Tibial nerve (tissue), 4 donors: ENCODE measurements around the gene GRIK4.

ENCODE experiments used
- CTCF ChIP-seq, 5 experiments: fragments of 200-600 bp in 3 of 5; fragments of 450-650 bp in 2 of 5; sonication (generic) in 3 of 5; IDR thresholded peaks; one replicate each; pipeline ENCODE4 v1.5.1; 2016 to 2019; ENCODE audit warnings: antibody characterized with exemption in 5 of 5, mild to moderate bottlenecking in 3 of 5, moderate library complexity in 2 of 5
- EP300 ChIP-seq, 2 donors: sonication (generic); formaldehyde crosslinking; IDR thresholded peaks; one replicate each; pipeline ENCODE4 v1.6.1; 2017; ENCODE audit warnings: antibody characterized with exemption in 2 of 2, mild to moderate bottlenecking in 1 of 2

- TF ChIP-seq CTCF (IDR thresholded peaks at IDR 0.05) (no peak), EP300 (IDR thresholded peaks at IDR 0.05) (no peak)
Observed at GRCh38 chr11:121008551-121008950, 497.0 kb downstream of the GRIK4 start.
